GM23338 (cell line): ENCODE data around the gene GALNT14. TPM values are rescaled to one million over a fixed set of nuclear protein-coding genes. Genes with fewer than 3 reads are reported as not detected.

Source experiments
- ATAC-seq: fragments of 200-7000 bp; cut with Tn5 transposase; 3 replicates; pipeline ENCODE4 v1.9.1; 2020
- DNase-seq: peaks from one replicate; pipeline ENCODE4 v3.0.0-alpha.2; 2015; ENCODE audit warnings: low spot score
- H2AFZ ChIP-seq: fragments of 200-600 bp; sonication (generic); 2 replicates; pipeline ENCODE4 v1.8.0; 2016; ENCODE audit warnings: antibody characterized with exemption, mild to moderate bottlenecking, moderate library complexity
- H3F3A ChIP-seq: fragments of 200-600 bp; sonication (generic); replicated peaks from 2 replicates; pipeline ENCODE4 v1.8.0; 2017; ENCODE audit warnings: antibody characterized with exemption, mixed run types, low read depth
- H3K27ac ChIP-seq: fragments of 200-600 bp; sonication (generic); 2 replicates; pipeline ENCODE4 v1.6.1; 2016; ENCODE audit warnings: low read depth
- H3K27me3 ChIP-seq: fragments of 200-600 bp; sonication (generic); 2 replicates; pipeline ENCODE4 v1.8.0; 2016; ENCODE audit warnings: mild to moderate bottlenecking, mixed run types, moderate library complexity; ENCODE audit not compliant: insufficient read depth
- H3K36me3 ChIP-seq: fragments of 200-600 bp; sonication (generic); 2 replicates; pipeline ENCODE4 v1.8.0; 2016; ENCODE audit warnings: mild to moderate bottlenecking; ENCODE audit not compliant: insufficient read depth
- H3K4me1 ChIP-seq: fragments of 200-600 bp; sonication (generic); 2 replicates; pipeline ENCODE4 v1.8.0; 2016; ENCODE audit warnings: mild to moderate bottlenecking, moderate library complexity; ENCODE audit not compliant: insufficient read depth
- H3K4me2 ChIP-seq: fragments of 200-600 bp; sonication (generic); 2 replicates; pipeline ENCODE4 v1.7.1; 2017; ENCODE audit warnings: mixed run types
- H3K4me3 ChIP-seq: fragments of 200-600 bp; sonication (generic); 2 replicates; pipeline ENCODE4 v1.6.1; 2016; ENCODE audit warnings: mixed run types
- H3K79me2 ChIP-seq: fragments of 200-600 bp; sonication (generic); replicated peaks from 2 replicates; pipeline ENCODE4 v1.8.0; 2017; ENCODE audit warnings: mild to moderate bottlenecking; ENCODE audit not compliant: insufficient read depth
- H3K9me2 ChIP-seq: fragments of 200-600 bp; sonication (generic); 2 replicates; pipeline ENCODE4 v1.8.0; 2017; ENCODE audit not compliant: insufficient read depth
- H4K20me1 ChIP-seq: fragments of 200-600 bp; sonication (generic); replicated peaks from 2 replicates; pipeline ENCODE4 v1.8.0; 2017; ENCODE audit warnings: mild to moderate bottlenecking; ENCODE audit not compliant: insufficient read depth
- H3K27ac Mint-ChIP-seq: 2 replicates; pipeline ENCODE4 v1.8.0; 2020; ENCODE audit warnings: inconsistent platforms, mild to moderate bottlenecking, moderate library complexity, mixed read lengths
- H3K27me3 Mint-ChIP-seq: 3 replicates; pipeline ENCODE4 v1.8.0; 2022; ENCODE audit warnings: low read depth, mild to moderate bottlenecking, moderate library complexity, mixed read lengths, inconsistent platforms; ENCODE audit not compliant: insufficient read depth, poor library complexity
- H3K36me3 Mint-ChIP-seq: 3 replicates; pipeline ENCODE4 v1.8.0; 2021; ENCODE audit warnings: low read depth, mild to moderate bottlenecking, inconsistent platforms, moderate library complexity, mixed read lengths
- H3K4me1 Mint-ChIP-seq: 3 replicates; pipeline ENCODE4 v1.8.0; 2020; ENCODE audit warnings: mild to moderate bottlenecking, inconsistent platforms, mixed read lengths
- H3K4me3 Mint-ChIP-seq: 3 replicates; pipeline ENCODE4 v1.8.0; 2021; ENCODE audit warnings: moderate library complexity, mild to moderate bottlenecking, inconsistent platforms, mixed read lengths
- H3K9me3 Mint-ChIP-seq: 3 replicates; pipeline ENCODE4 v1.8.0; 2020; ENCODE audit warnings: moderate library complexity, mild to moderate bottlenecking, inconsistent platforms, mixed read lengths
- CREB1 ChIP-seq: fragments of 250-450 bp; sonication (Bioruptor Pico); IDR thresholded peaks from 2 replicates; pipeline ENCODE4 v1.5.0; 2020; ENCODE audit warnings: low read depth, mild to moderate bottlenecking, moderate library complexity
- EZH2 ChIP-seq: fragments of 200-600 bp; sonication (generic); IDR thresholded peaks from one replicate; pipeline ENCODE4 v1.8.0; 2017; ENCODE audit warnings: antibody characterized with exemption, mild to moderate bottlenecking, low read depth; ENCODE audit not compliant: unreplicated experiment
- EZH2phosphoT487 ChIP-seq: fragments of 200-600 bp; sonication (generic); IDR thresholded peaks from one replicate; pipeline ENCODE4 v1.8.1; 2018; ENCODE audit warnings: antibody characterized with exemption; ENCODE audit not compliant: unreplicated experiment
- JUNB ChIP-seq: IDR thresholded peaks from one replicate; pipeline ENCODE4 v1.6.1; 2016; ENCODE audit warnings: antibody characterized with exemption; ENCODE audit not compliant: unreplicated experiment
- NANOG ChIP-seq: IDR thresholded peaks from 2 replicates; pipeline ENCODE4 v1.6.1; 2016; ENCODE audit warnings: antibody characterized with exemption, borderline replicate concordance
- POLR2AphosphoS5 ChIP-seq: IDR thresholded peaks from 2 replicates; pipeline ENCODE4 v1.6.1; 2016; ENCODE audit warnings: antibody characterized with exemption, low read depth
- STAT1 ChIP-seq: IDR thresholded peaks from one replicate; pipeline ENCODE4 v1.6.1; 2016; ENCODE audit warnings: antibody characterized with exemption; ENCODE audit not compliant: unreplicated experiment
- ZNF114 ChIP-seq: fragments of 250-450 bp; sonication (Bioruptor Pico); IDR thresholded peaks from 2 replicates; pipeline ENCODE4 v1.5.0; 2020; ENCODE audit warnings: mild to moderate bottlenecking, moderate library complexity
- ZNF331 ChIP-seq: fragments of 250-450 bp; sonication (Bioruptor Pico); IDR thresholded peaks from 2 replicates; pipeline ENCODE4 v1.5.0; 2020; ENCODE audit warnings: low read depth, mild to moderate bottlenecking, moderate library complexity
- ZNF462 ChIP-seq: fragments of 250-450 bp; sonication (Bioruptor Pico); IDR thresholded peaks from 2 replicates; pipeline ENCODE4 v1.5.0; 2020; ENCODE audit warnings: mild to moderate bottlenecking, moderate library complexity
- polyA plus RNA-seq: library from polyadenylated mRNA; unstranded; fragments of >200 nt; fragmentation: Nextera tagmentation; extraction: Ambion mirVana; gene quantifications from 2 replicates; pipeline ENCODE4 v1.2.1, GENCODE V29; 2016
- total RNA-seq: library from RNA; depleted of rRNA; stranded (reverse); fragments of >200 nt; shearing (Covaris generic); gene quantifications from 2 replicates; pipeline ENCODE4 v1.2.3, GENCODE V29; 2014
- TF ChIP-seq, protein P1 (sequence below), 2 experiments: fragments of 200-600 bp in 1 of 2; sonication (generic) in 1 of 2; conservative IDR thresholded peaks; 2 replicates each; pipeline versions ENCODE4 v1.5.1 to v1.6.1; 2016 to 2017; ENCODE audit warnings: antibody characterized with exemption in 2 of 2, low read depth in 2 of 2, mild to moderate bottlenecking in 2 of 2, moderate library complexity in 1 of 2
- TF ChIP-seq, protein P2 (sequence below): IDR thresholded peaks from one replicate; pipeline ENCODE4 v1.6.1; 2018; ENCODE audit warnings: antibody characterized with exemption; ENCODE audit not compliant: unreplicated experiment
- TF ChIP-seq, protein P3 (sequence below): IDR thresholded peaks from 2 replicates; pipeline ENCODE4 v1.6.1; 2016; ENCODE audit warnings: antibody characterized with exemption

The GALNT14 gene
- total and polyA plus RNA-seq, 2 experiments from 2014 or later, result 5.4 to 7.7 TPM

GRCh38 chr2:30949435-30949834, 188.8 kb downstream of the GALNT14 start:
- Mint-ChIP-seq H3K27me3 (peaks cover 4% of the 10 kb centered on the region), H3K4me1 (no peaks in the 10 kb centered on the region), H3K4me3 (no peak overlapping the region), H3K27ac (no peak overlapping the region), H3K36me3 (peaks cover 14% of the 10 kb centered on the region), H3K9me3 (peaks cover 21% of the 10 kb centered on the region)
- TF ChIP-seq NANOG, result no peak
- TF ChIP-seq POLR2AphosphoS5, result no peak
- TF ChIP-seq, protein P1, sequence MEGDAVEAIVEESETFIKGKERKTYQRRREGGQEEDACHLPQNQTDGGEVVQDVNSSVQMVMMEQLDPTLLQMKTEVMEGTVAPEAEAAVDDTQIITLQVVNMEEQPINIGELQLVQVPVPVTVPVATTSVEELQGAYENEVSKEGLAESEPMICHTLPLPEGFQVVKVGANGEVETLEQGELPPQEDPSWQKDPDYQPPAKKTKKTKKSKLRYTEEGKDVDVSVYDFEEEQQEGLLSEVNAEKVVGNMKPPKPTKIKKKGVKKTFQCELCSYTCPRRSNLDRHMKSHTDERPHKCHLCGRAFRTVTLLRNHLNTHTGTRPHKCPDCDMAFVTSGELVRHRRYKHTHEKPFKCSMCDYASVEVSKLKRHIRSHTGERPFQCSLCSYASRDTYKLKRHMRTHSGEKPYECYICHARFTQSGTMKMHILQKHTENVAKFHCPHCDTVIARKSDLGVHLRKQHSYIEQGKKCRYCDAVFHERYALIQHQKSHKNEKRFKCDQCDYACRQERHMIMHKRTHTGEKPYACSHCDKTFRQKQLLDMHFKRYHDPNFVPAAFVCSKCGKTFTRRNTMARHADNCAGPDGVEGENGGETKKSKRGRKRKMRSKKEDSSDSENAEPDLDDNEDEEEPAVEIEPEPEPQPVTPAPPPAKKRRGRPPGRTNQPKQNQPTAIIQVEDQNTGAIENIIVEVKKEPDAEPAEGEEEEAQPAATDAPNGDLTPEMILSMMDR (conservative IDR thresholded peaks at IDR 0.05; ENCODE audit: low read depth in 2 of 2), result no peak
- no peak for TF ChIP-seq EZH2phosphoT487
- no peak for TF ChIP-seq EZH2
- TF ChIP-seq STAT1, result no peak
- no peak for TF ChIP-seq JUNB
- TF ChIP-seq ZNF331 (CRISPR knock-in tag), result no peak
- TF ChIP-seq, protein P2, sequence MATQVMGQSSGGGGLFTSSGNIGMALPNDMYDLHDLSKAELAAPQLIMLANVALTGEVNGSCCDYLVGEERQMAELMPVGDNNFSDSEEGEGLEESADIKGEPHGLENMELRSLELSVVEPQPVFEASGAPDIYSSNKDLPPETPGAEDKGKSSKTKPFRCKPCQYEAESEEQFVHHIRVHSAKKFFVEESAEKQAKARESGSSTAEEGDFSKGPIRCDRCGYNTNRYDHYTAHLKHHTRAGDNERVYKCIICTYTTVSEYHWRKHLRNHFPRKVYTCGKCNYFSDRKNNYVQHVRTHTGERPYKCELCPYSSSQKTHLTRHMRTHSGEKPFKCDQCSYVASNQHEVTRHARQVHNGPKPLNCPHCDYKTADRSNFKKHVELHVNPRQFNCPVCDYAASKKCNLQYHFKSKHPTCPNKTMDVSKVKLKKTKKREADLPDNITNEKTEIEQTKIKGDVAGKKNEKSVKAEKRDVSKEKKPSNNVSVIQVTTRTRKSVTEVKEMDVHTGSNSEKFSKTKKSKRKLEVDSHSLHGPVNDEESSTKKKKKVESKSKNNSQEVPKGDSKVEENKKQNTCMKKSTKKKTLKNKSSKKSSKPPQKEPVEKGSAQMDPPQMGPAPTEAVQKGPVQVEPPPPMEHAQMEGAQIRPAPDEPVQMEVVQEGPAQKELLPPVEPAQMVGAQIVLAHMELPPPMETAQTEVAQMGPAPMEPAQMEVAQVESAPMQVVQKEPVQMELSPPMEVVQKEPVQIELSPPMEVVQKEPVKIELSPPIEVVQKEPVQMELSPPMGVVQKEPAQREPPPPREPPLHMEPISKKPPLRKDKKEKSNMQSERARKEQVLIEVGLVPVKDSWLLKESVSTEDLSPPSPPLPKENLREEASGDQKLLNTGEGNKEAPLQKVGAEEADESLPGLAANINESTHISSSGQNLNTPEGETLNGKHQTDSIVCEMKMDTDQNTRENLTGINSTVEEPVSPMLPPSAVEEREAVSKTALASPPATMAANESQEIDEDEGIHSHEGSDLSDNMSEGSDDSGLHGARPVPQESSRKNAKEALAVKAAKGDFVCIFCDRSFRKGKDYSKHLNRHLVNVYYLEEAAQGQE, result no peak
- TF ChIP-seq ZNF114, result no peak
- TF ChIP-seq CREB1 (CRISPR knock-in tag), result no peak
- TF ChIP-seq ZNF462 (CRISPR knock-in tag), result no peak
- TF ChIP-seq, protein P3, sequence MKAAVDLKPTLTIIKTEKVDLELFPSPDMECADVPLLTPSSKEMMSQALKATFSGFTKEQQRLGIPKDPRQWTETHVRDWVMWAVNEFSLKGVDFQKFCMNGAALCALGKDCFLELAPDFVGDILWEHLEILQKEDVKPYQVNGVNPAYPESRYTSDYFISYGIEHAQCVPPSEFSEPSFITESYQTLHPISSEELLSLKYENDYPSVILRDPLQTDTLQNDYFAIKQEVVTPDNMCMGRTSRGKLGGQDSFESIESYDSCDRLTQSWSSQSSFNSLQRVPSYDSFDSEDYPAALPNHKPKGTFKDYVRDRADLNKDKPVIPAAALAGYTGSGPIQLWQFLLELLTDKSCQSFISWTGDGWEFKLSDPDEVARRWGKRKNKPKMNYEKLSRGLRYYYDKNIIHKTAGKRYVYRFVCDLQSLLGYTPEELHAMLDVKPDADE, result no peak
- H2AFZ ChIP-seq, result no peak overlapping the region
- H3K9me2 ChIP-seq, result 0 out of 2 replicates have a peak, but pooled peaks cover 8% of the 10 kb centered on the region
- H3K36me3 ChIP-seq, result no peaks in the 10 kb centered on the region
- no peak overlapping the region for H3K4me3 ChIP-seq
- H3K4me2 ChIP-seq, result no peak overlapping the region
- ATAC-seq (no peak), DNase-seq (no peak)
- H3F3A ChIP-seq, result no peaks in the 10 kb centered on the region
- no peaks in the 10 kb centered on the region for H3K79me2 ChIP-seq
- no peaks in the 10 kb centered on the region for H3K4me1 ChIP-seq
- no peaks in the 10 kb centered on the region for H4K20me1 ChIP-seq
- no peaks in the 10 kb centered on the region for H3K27me3 ChIP-seq
- H3K27ac ChIP-seq, result no peak overlapping the region
